ENCODE data around the gene RASD1. TPM values are rescaled to one million over a fixed set of nuclear protein-coding genes. Genes with fewer than 3 reads are reported as not detected.

The RASD1 gene
- total and polyA plus RNA-seq, 4 donors: 3.2 to 14.6 (median 10.2) TPM

- Histone ChIP-seq H3K36me3 (ENCODE audit: control insufficient read depth, insufficient read depth, low read length) (peaks cover 13% of the 10 kb centered on the region), H3K4me1 (ENCODE audit: control insufficient read depth, insufficient read depth, low read length) (peaks cover 11% of the 10 kb centered on the region), H3K27ac (ENCODE audit: low read depth, low read length) (no peak overlapping the region), H3K9me3 (ENCODE audit: control insufficient read depth, insufficient read depth, low read length) (no peaks in the 10 kb centered on the region), H3K4me3 (ENCODE audit: low read depth, low read length) (no peak overlapping the region), H3K27me3 (ENCODE audit: control insufficient read depth, insufficient read depth, low read length) (no peaks in the 10 kb centered on the region)
- no peak for DNase-seq (ENCODE audit: low read depth in 4 of 6, low spot score in 6 of 6)
- no CpG with 5 or more reads among the region's 3 CpGs for WGBS (ENCODE audit: insufficient coverage)
Observed at GRCh38 chr17:17479209-17479608, 17.0 kb downstream of the RASD1 start.

GRCh38 chr17:17476865-17477467 lies 19.2 kb downstream of the RASD1 start, which contains the start of gene MED9:
Gene MED9, plus strand, starts transcription at chr17:17477000. Its CDS starts 42 bp downstream, at chr17:17477042.
- Histone ChIP-seq H3K4me3 (ENCODE audit: low read depth, low read length) (peak within 1 kb of the TSS; percentile 86), H3K27me3 (ENCODE audit: control insufficient read depth, insufficient read depth, low read length) (no peaks in the 10 kb centered on the region), H3K27ac (ENCODE audit: low read depth, low read length) (peak within 1 kb of the TSS; percentile 72), H3K4me1 (ENCODE audit: control insufficient read depth, insufficient read depth, low read length) (peaks cover 11% of the 10 kb centered on the region), H3K9me3 (ENCODE audit: control insufficient read depth, insufficient read depth, low read length) (no peaks in the 10 kb centered on the region), H3K36me3 (ENCODE audit: control insufficient read depth, insufficient read depth, low read length) (peaks cover 9% of the 10 kb centered on the region)
- peak; percentile 84 to 98 (median 91) for DNase-seq (ENCODE audit: low read depth in 4 of 6, low spot score in 6 of 6)
- 0% methylated on average over 47 of the region's 47 CpGs for WGBS (ENCODE audit: insufficient coverage)

- no peaks in the 10 kb centered on the region for H3K9me3 ChIP-seq (ENCODE audit: control insufficient read depth, insufficient read depth, low read length)
Observed at GRCh38 chr17:17474341-17474740, 21.9 kb downstream of the RASD1 start.

GRCh38 chr17:17472333-17472920 lies 23.8 kb downstream of the RASD1 start:
- Histone ChIP-seq H3K27me3 (ENCODE audit: control insufficient read depth, insufficient read depth, low read length) (no peaks in the 10 kb centered on the region), H3K9me3 (ENCODE audit: control insufficient read depth, insufficient read depth, low read length) (no peaks in the 10 kb centered on the region), H3K27ac (ENCODE audit: low read depth, low read length) (no peak overlapping the region), H3K4me3 (ENCODE audit: low read depth, low read length) (no peak overlapping the region), H3K4me1 (ENCODE audit: control insufficient read depth, insufficient read depth, low read length) (peaks cover 14% of the 10 kb centered on the region), H3K36me3 (ENCODE audit: control insufficient read depth, insufficient read depth, low read length) (no peaks in the 10 kb centered on the region)
- WGBS (ENCODE audit: insufficient coverage): 25% methylated on average over 3 of the region's 8 CpGs
- peak in 2 of 6 donors; percentile 23 to 54 for DNase-seq (ENCODE audit: low read depth in 4 of 6, low spot score in 6 of 6)

More at GRCh38 chr17:17474341-17474740, 21.9 kb downstream of the RASD1 start:
- H3K27ac ChIP-seq (ENCODE audit: low read depth, low read length): no peak overlapping the region
- H3K4me3 ChIP-seq (ENCODE audit: low read depth, low read length): no peak overlapping the region
- no peaks in the 10 kb centered on the region for H3K27me3 ChIP-seq (ENCODE audit: control insufficient read depth, insufficient read depth, low read length)
- H3K36me3 ChIP-seq (ENCODE audit: control insufficient read depth, insufficient read depth, low read length): no peaks in the 10 kb centered on the region
- H3K4me1 ChIP-seq (ENCODE audit: control insufficient read depth, insufficient read depth, low read length): peaks cover 11% of the 10 kb centered on the region
- DNase-seq (ENCODE audit: low read depth in 4 of 6, low spot score in 6 of 6): no peak
- WGBS (ENCODE audit: insufficient coverage): 42% methylated on average over 4 of the region's 7 CpGs

- H3K27ac ChIP-seq (ENCODE audit: low read depth, low read length): no peak overlapping the region
- WGBS (ENCODE audit: insufficient coverage): 100% methylated on average over 2 of the region's 3 CpGs
Observed at GRCh38 chr17:17469996-17470395, 26.2 kb downstream of the RASD1 start.

GRCh38 chr17:17469358-17469757 lies 26.8 kb downstream of the RASD1 start:
- Histone ChIP-seq H3K27me3 (ENCODE audit: control insufficient read depth, insufficient read depth, low read length) (no peaks in the 10 kb centered on the region), H3K9me3 (ENCODE audit: control insufficient read depth, insufficient read depth, low read length) (no peaks in the 10 kb centered on the region), H3K4me3 (ENCODE audit: low read depth, low read length) (no peak overlapping the region), H3K36me3 (ENCODE audit: control insufficient read depth, insufficient read depth, low read length) (no peaks in the 10 kb centered on the region), H3K4me1 (ENCODE audit: control insufficient read depth, insufficient read depth, low read length) (peaks cover 19% of the 10 kb centered on the region), H3K27ac (ENCODE audit: low read depth, low read length) (no peak overlapping the region)
- no peak for DNase-seq (ENCODE audit: low read depth in 4 of 6, low spot score in 6 of 6)
- WGBS (ENCODE audit: insufficient coverage): 100% methylated on average over 3 of the region's 4 CpGs

More at GRCh38 chr17:17469996-17470395, 26.2 kb downstream of the RASD1 start:
- no peaks in the 10 kb centered on the region for H3K9me3 ChIP-seq (ENCODE audit: control insufficient read depth, insufficient read depth, low read length)
- no peaks in the 10 kb centered on the region for H3K36me3 ChIP-seq (ENCODE audit: control insufficient read depth, insufficient read depth, low read length)
- H3K27me3 ChIP-seq (ENCODE audit: control insufficient read depth, insufficient read depth, low read length): no peaks in the 10 kb centered on the region
- no peak for DNase-seq (ENCODE audit: low read depth in 4 of 6, low spot score in 6 of 6)
- no peak overlapping the region for H3K4me3 ChIP-seq (ENCODE audit: low read depth, low read length)
- H3K4me1 ChIP-seq (ENCODE audit: control insufficient read depth, insufficient read depth, low read length): peaks cover 19% of the 10 kb centered on the region

GRCh38 chr17:17468217-17469010 lies 27.8 kb downstream of the RASD1 start:
- Histone ChIP-seq H3K36me3 (ENCODE audit: control insufficient read depth, insufficient read depth, low read length) (no peaks in the 10 kb centered on the region), H3K4me1 (ENCODE audit: control insufficient read depth, insufficient read depth, low read length) (peaks cover 22% of the 10 kb centered on the region), H3K4me3 (ENCODE audit: low read depth, low read length) (no peak overlapping the region), H3K27ac (ENCODE audit: low read depth, low read length) (no peak overlapping the region), H3K27me3 (ENCODE audit: control insufficient read depth, insufficient read depth, low read length) (no peaks in the 10 kb centered on the region), H3K9me3 (ENCODE audit: control insufficient read depth, insufficient read depth, low read length) (no peaks in the 10 kb centered on the region)
- DNase-seq (ENCODE audit: low read depth in 4 of 6, low spot score in 6 of 6): peak in 3 of 6 donors; percentile 13 to 55 (median 42)
- 60% methylated on average over 4 of the region's 5 CpGs for WGBS (ENCODE audit: insufficient coverage)

- WGBS (ENCODE audit: insufficient coverage): 51% methylated on average over 5 of the region's 5 CpGs
- peak in 1 of 6 donors; percentile 18 for DNase-seq (ENCODE audit: low read depth in 4 of 6, low spot score in 6 of 6)
- Histone ChIP-seq H3K36me3 (ENCODE audit: control insufficient read depth, insufficient read depth, low read length) (no peaks in the 10 kb centered on the region), H3K9me3 (ENCODE audit: control insufficient read depth, insufficient read depth, low read length) (no peaks in the 10 kb centered on the region), H3K4me3 (ENCODE audit: low read depth, low read length) (no peak overlapping the region), H3K27ac (ENCODE audit: low read depth, low read length) (no peak overlapping the region), H3K4me1 (ENCODE audit: control insufficient read depth, insufficient read depth, low read length) (peaks cover 22% of the 10 kb centered on the region), H3K27me3 (ENCODE audit: control insufficient read depth, insufficient read depth, low read length) (no peaks in the 10 kb centered on the region)
Observed at GRCh38 chr17:17467720-17468119, 28.5 kb downstream of the RASD1 start.

- Histone ChIP-seq H3K4me1 (ENCODE audit: control insufficient read depth, insufficient read depth, low read length) (peaks cover 22% of the 10 kb centered on the region), H3K27ac (ENCODE audit: low read depth, low read length) (no peak overlapping the region), H3K36me3 (ENCODE audit: control insufficient read depth, insufficient read depth, low read length) (no peaks in the 10 kb centered on the region), H3K4me3 (ENCODE audit: low read depth, low read length) (no peak overlapping the region), H3K9me3 (ENCODE audit: control insufficient read depth, insufficient read depth, low read length) (no peaks in the 10 kb centered on the region), H3K27me3 (ENCODE audit: control insufficient read depth, insufficient read depth, low read length) (no peaks in the 10 kb centered on the region)
- peak in 2 of 6 donors; percentile 53 to 87 for DNase-seq (ENCODE audit: low read depth in 4 of 6, low spot score in 6 of 6)
- WGBS (ENCODE audit: insufficient coverage): 55% methylated on average over 4 of the region's 5 CpGs
Observed at GRCh38 chr17:17467016-17467415, 29.2 kb downstream of the RASD1 start.

Measured in spinal cord (tissue), 10 donors.